Jurkat, Clone E6-1 (cell line): ENCODE measurements around the gene GP1BB.
A peak's percentile ranks its signal among the peaks of the same experiment; 100 is the strongest.

Experiments used
- DNase-seq: peaks from one replicate; pipeline ENCODE4 v3.0.0-alpha.2; 2011; ENCODE audit warnings: low read depth, low spot score
- H3K4me3 ChIP-seq: 2 replicates; pipeline ENCODE4 v1.5.1; 2011; ENCODE audit warnings: mild to moderate bottlenecking, low read length, control low read depth, moderate library complexity

The GP1BB gene

GRCh38 chr22:19710020-19710768 is 13.1 kb upstream of the GP1BB start:
- no peak for DNase-seq
- H3K4me3 ChIP-seq = no peak overlapping the region

- no peak overlapping the region for H3K4me3 ChIP-seq
- DNase-seq = no peak
Measured at GRCh38 chr22:19710769-19711106, 12.6 kb upstream of the GP1BB start.

- no peak for DNase-seq
- H3K4me3 ChIP-seq = no peak overlapping the region
Measured at GRCh38 chr22:19713245-19713644, 10.1 kb upstream of the GP1BB start.

- no peak overlapping the region for H3K4me3 ChIP-seq
- DNase-seq = no peak
Measured at GRCh38 chr22:19713650-19714311, 9.6 kb upstream of the GP1BB start.

- DNase-seq = no peak
- H3K4me3 ChIP-seq = peak within 1 kb of the TSS; percentile 63
Measured at GRCh38 chr22:19714312-19715187, 8.8 kb upstream of the GP1BB start, which contains the start of gene SEPTIN5. Gene SEPTIN5 (plus strand): TSS chr22:19714503. CDS start chr22:19714589, 86 bp downstream.

GRCh38 chr22:19715188-19715930 is 8.0 kb upstream of the GP1BB start:
- no peak for DNase-seq
- peak overlapping the region; percentile 63 for H3K4me3 ChIP-seq

- no peak overlapping the region for H3K4me3 ChIP-seq
- no peak for DNase-seq
Measured at GRCh38 chr22:19716041-19716828, 7.1 kb upstream of the GP1BB start.

GRCh38 chr22:19716829-19717105 is 6.6 kb upstream of the GP1BB start:
- DNase-seq = no peak
- no peak overlapping the region for H3K4me3 ChIP-seq

- H3K4me3 ChIP-seq = no peak overlapping the region
Measured at GRCh38 chr22:19717181-19717580, 6.2 kb upstream of the GP1BB start.

GRCh38 chr22:19717691-19718455 is 5.5 kb upstream of the GP1BB start:
- peak overlapping the region; percentile 55 for H3K4me3 ChIP-seq
- DNase-seq = peak; percentile 47

More at GRCh38 chr22:19717181-19717580, 6.2 kb upstream of the GP1BB start:
- no peak for DNase-seq

- no peak for DNase-seq
Measured at GRCh38 chr22:19718456-19719049, 4.8 kb upstream of the GP1BB start.

GRCh38 chr22:19719050-19719482 is 4.3 kb upstream of the GP1BB start:
- peak overlapping the region; percentile 55 for H3K4me3 ChIP-seq
- no peak for DNase-seq

More at GRCh38 chr22:19718456-19719049, 4.8 kb upstream of the GP1BB start:
- peak overlapping the region; percentile 55 for H3K4me3 ChIP-seq

- no peak overlapping the region for H3K4me3 ChIP-seq
Measured at GRCh38 chr22:19719488-19720021, 3.8 kb upstream of the GP1BB start.

GRCh38 chr22:19720150-19720827 is 3.0 kb upstream of the GP1BB start:
- DNase-seq = no peak
- no peak overlapping the region for H3K4me3 ChIP-seq

More at GRCh38 chr22:19719488-19720021, 3.8 kb upstream of the GP1BB start:
- no peak for DNase-seq

GRCh38 chr22:19720999-19721329 is 2.4 kb upstream of the GP1BB start:
- DNase-seq = no peak
- H3K4me3 ChIP-seq = no peak overlapping the region

GRCh38 chr22:19721330-19722177 is 1.8 kb upstream of the GP1BB start:
- H3K4me3 ChIP-seq = no peak overlapping the region
- no peak for DNase-seq
